Skin epidermis (tissue), 12 donors: Measurements from ENCODE around the gene EAF2.
"Not testable (repeated sequence)": the region's sequence is repeated elsewhere in the genome, so short reads cannot be mapped to it uniquely, and the experiment has no call there.

Experiments
- H3K27ac ChIP-seq, 21 experiments: fragments of 200-600 bp; sonication (generic) in 11 of 21; one replicate each; pipeline ENCODE4 v1.5.0; 2020; ENCODE audit warnings: mild to moderate bottlenecking in 3 of 21, inconsistent platforms in 2 of 21, moderate library complexity in 2 of 21
- H3K4me3 ChIP-seq, 7 experiments: fragments of 200-600 bp; sonication (generic) in 2 of 7; one replicate each; pipeline ENCODE4 v1.5.0; 2020; ENCODE audit warnings: inconsistent platforms in 2 of 7, mild to moderate bottlenecking in 2 of 7, moderate library complexity in 1 of 7

EAF2 gene

DNA sequence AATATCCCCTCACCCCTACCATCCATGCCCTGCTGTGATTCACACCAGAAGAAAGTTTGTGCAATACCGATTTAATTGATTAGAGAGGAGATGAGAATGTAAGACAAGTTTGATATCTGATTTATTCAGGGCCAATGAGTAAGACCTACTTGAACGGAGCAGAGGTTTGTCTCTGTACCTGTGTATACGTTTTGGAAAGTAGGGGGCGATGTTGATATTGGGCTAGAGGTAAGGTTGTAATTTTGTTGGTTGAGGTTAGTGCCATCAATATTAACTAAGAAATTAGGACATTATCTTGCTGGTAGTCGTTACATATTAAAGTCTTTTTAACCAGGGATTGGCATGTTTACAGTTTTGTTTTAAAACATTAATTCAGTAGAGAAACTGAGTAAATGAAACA, 20.5 kb downstream of the EAF2 start:
- no peak overlapping the region for H3K27ac ChIP-seq
- no peak overlapping the region for H3K4me3 ChIP-seq

DNA sequence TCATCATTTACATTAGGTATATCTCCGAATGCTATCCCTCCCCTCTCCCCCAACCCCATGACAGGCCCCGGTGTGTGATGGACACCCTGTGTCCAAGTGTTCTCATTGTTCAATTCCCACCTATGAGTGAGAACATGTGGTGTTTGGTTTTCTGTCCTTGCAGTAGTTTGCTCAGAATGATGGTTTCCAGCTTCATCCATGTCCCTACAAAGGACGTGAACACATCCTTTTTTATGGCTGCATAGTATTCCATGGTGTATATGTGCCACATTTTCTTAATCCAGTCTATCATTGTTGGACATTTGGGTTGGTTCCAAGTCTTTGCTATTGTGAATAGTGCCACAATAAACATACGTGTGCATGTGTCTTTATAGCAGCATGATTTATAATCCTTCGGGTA, 22.8 kb downstream of the EAF2 start:
- H3K27ac ChIP-seq: not testable (repeated sequence)

DNA sequence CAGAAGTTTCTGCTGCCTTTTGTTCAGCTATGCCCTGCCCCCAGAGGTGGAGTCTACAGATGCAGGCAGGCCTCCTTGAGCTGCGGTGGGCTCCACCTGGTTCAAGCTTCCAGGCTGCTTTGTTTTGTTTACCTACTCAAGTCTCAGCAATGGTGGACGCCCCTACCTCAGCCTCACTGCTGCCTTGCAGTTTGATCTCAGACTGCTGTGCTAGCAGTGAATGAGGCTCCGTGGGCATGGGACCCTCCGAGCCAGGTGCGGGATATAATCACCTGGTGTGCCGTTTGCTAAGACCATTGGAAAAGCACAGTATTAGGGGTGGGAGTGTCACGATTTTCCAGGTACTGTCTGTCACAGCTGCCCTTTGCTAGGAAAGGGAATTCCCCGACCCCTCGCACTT, 28.2 kb downstream of the EAF2 start:
- not testable (repeated sequence) for H3K4me3 ChIP-seq, H3K27ac ChIP-seq

More for the DNA sequence above, 22.8 kb downstream of the EAF2 start:
- H3K4me3 ChIP-seq: not testable (repeated sequence)

DNA sequence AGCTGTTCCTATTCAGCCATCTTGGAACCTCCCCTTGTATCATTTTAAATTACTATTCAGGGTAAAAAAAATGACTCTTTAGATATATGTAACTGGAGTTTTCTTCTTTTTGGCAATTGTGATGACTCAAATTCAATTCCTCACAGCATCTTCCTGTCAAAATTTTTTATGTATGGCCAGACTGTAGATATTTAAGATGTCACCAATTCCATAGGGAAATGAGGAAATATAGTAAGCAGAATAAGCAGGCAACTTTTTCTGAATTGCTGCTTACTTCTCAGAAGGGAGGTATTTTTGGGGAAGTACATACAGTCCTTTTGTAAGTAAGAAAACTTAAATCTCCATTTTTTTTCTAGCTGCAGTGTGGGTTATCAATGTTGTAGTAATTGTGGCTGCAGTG, 28.8 kb downstream of the EAF2 start:
- Histone ChIP-seq H3K27ac (no peak overlapping the region), H3K4me3 (no peak overlapping the region)

DNA sequence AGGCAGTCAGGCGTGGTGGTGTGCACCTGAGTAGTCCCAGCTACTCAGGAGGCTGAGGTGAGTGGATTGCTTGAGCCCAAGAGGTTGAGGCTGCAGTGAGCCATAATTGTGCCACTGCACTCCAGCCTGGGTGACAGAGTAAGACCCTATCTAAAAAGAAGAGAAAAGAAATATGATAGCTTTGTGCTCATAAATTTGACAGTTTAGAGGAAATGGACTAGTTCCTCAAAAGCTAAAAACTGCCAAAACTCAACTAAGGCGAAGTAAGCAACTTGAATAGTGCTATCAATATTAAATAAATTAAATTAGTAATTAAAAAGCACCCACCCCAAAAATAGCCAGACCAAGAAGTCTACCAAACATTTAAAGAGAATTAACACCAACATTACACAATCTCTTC, 34.7 kb downstream of the EAF2 start:
- Histone ChIP-seq H3K27ac (no peak overlapping the region), H3K4me3 (no peak overlapping the region)

DNA sequence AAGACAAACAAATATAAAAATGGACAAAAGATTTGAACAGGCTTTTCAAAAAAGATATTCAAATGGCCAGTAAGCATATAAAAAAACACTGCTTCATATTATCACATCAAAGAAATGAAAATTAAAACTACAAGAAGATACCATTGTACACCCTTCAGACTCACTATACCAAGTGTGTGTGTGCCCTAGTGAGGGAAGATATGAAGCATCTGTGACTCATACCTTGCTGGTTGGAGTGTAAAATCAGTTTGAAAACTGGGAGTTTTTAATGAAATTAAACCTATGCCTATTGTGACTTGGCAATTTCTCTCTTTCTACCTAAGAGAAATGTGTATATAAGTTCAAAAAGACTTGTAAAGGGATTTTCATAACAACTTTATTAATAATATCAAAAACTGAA, 35.7 kb downstream of the EAF2 start:
- Histone ChIP-seq H3K27ac (no peak overlapping the region), H3K4me3 (no peak overlapping the region)

DNA sequence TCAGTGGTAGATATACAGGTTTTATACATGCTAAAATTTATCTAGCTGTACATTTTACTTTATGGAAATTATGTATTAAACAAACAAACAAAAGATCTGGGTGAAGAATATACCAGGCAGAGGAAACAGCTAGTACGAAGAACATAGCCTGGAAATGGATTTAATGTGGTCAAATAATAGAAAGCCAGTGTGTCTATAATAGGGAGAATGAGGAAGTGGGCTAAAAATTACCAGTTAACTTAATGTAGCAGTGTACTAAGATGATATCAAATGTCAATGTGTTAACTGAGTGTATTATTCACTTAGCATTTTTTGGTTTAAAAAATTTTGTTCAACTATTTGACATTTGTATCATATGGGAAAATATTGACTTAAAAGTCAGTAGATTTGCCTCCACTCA, 36.4 kb downstream of the EAF2 start:
- Histone ChIP-seq H3K27ac (no peak overlapping the region), H3K4me3 (no peak overlapping the region)

DNA sequence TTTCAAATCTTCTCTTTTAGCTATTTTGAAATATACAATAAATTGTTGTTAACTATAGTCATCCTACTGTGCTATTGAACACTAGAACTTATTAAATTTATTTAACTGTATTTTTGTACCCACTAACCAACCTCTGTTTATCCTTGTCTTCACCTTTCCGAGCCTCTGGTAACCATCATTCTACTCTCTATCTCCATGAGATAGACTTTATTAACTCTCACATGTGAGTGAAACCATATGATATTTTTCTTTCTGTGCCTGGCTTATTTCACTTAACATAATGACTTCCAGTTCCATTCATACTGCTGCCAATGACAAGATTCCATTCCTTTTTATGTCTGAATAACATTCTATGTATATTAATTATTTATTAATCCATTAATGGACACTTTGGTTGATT, 43.4 kb downstream of the EAF2 start:
- no peak overlapping the region for H3K27ac ChIP-seq
- H3K4me3 ChIP-seq: no peak overlapping the region

DNA sequence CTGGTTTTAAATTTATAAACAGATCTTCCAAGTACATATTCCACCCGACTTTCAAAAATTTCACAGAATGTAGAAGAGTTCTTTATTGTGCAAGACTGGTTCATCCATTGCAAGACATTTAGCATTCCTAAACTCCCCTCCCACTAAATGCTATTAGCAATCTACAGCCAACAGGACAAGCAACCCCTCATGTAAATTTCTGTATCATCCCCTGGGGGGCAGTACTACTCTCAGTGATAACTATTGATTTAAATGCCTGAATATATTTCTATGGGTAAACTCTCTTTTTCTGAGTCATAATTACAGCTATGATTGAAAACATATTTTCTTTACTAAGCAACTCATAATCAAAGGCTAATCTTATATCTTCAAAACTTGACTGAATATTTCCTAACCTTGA, 48.5 kb downstream of the EAF2 start:
- no peak overlapping the region for H3K27ac ChIP-seq
- no peak overlapping the region for H3K4me3 ChIP-seq

DNA sequence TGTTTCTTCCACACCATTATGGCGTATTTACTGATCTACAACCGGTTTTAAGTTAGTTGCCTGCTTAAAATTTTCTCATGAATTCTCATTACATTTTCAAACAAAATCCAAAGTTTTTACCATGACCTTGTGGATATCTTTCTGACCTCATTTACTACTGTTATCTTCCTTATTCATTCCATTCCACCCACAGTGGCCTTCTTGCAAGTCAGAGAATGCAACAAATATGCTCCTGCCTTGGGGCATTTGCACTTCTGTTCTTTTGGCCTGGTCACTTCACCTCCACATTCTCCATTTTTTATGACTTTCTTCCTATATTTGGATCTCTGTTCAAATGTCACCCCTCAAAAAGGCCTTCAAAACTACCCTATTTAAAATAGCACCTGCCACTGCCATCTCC, 50.4 kb downstream of the EAF2 start:
- H3K27ac ChIP-seq: no peak overlapping the region
- H3K4me3 ChIP-seq: no peak overlapping the region

DNA sequence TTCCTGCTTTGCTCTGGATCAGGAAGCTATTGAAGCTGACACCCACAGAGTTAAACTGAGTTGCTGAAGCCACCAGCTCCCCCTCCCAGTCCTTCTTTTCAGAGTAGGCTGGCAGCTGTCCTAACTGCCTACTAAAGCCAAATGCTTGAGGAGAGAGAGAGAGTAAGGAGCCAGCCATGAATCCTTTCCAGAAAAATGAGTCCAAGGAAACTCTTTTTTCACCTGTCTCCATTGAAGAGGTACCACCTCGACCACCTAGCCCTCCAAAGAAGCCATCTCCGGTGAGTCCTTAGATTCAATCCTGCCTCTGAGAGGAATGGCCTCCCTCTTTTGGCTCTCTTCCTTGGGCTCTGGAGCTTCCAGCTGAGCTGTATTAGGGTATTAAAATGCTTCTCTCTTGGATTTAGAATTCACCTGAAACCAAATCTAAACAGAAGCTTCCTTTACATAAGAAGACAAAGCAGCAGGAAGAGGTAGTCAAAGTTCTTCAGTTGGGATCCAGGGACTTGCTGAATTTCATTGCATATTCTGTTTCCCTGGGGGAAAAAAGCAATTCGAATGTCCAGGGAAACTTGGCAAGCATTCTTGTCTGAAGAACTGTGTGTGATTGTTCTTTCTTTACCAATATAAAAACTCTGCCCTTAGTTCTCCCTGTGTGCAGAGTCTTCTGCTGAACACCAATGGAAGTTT, 59.4 kb downstream of the EAF2 start, which contains the start of gene SLC15A2:
TSS of gene SLC15A2 (plus strand) at position 101 of the 690 bp plus-strand sequence. CDS start at position 177, 76 bp downstream.
- Histone ChIP-seq H3K27ac (peak within 1 kb of the TSS in 2 of 21 experiments; percentile 14 to 17), H3K4me3 (no peak within 1 kb of the TSS)

DNA sequence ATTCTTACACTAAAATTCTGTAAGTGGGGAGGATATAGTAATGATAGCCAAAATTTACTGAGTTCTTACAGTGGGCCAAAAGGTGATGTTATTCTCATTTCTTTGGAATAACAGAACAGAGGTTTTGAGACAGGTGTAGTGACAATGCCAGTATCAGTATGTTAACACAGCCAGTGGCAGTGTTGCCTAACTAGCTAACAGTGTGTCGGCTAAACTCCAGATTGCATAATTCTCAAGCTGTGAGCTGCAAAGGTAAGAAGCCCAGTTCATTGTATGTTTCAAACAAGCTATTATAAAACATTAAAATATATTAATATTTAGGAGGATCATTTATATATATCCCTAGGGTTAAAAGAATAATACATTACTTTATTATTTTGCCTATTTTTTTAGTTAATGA, 60.1 kb downstream of the EAF2 start:
- Histone ChIP-seq H3K4me3 (no peak overlapping the region), H3K27ac (no peak overlapping the region)

DNA sequence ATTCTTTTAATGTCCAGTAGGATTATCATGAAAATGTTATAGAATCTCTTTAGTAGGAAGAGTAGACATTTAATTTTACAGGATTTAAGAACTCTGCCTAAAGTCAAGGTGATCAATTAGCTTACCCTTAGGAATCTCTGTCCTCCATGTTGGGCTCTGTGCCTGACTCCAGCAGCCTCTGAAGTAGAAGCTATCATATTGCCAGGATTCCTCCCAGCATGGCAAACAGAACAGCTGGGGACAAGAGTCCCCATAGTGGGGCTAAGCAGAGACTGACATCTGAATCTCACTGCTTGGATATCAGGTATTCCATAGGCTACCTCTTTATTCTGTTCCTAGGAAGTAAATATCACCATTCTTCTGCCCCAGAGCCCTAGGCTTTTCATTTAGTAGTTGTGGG, 60.7 kb downstream of the EAF2 start:
- Histone ChIP-seq H3K4me3 (no peak overlapping the region), H3K27ac (no peak overlapping the region)

DNA sequence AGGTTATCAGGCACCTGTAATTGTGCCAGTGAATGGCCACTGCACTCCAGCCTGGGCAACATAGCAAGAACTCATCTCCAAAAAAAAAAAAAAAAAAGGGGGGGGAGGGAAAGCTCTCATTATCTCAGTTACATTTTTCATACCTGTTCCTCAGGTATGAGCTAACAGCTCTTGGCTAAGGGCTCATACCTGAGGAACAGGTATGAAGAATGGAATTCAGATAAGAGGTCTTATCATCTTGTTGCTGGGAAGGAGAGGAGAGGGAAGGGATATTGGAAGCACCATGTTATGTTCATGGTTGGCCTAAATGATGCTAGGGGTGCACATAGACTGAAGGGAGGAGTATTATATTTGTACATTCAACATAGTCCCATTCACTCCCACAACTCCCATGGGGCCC, 61.8 kb downstream of the EAF2 start:
- H3K4me3 ChIP-seq: no peak overlapping the region

DNA sequence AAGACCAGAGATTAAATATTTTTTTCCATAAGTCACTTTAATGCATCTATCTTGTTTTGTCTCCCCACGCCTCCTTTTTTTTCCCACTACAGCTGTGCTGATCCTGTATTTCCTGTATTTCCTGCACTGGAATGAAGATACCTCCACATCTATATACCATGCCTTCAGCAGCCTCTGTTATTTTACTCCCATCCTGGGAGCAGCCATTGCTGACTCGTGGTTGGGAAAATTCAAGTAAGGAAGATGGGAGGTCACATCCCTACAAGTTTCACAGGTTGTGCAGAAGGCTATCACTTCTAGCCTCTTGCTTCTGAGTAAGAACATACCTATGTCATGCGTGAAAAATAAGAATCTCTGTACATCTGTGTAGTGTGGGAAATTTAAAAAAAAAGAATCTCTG, 62.3 kb downstream of the EAF2 start:
- Histone ChIP-seq H3K4me3 (no peak overlapping the region), H3K27ac (no peak overlapping the region)

More for the DNA sequence above, 61.8 kb downstream of the EAF2 start:
- no peak overlapping the region for H3K27ac ChIP-seq

DNA sequence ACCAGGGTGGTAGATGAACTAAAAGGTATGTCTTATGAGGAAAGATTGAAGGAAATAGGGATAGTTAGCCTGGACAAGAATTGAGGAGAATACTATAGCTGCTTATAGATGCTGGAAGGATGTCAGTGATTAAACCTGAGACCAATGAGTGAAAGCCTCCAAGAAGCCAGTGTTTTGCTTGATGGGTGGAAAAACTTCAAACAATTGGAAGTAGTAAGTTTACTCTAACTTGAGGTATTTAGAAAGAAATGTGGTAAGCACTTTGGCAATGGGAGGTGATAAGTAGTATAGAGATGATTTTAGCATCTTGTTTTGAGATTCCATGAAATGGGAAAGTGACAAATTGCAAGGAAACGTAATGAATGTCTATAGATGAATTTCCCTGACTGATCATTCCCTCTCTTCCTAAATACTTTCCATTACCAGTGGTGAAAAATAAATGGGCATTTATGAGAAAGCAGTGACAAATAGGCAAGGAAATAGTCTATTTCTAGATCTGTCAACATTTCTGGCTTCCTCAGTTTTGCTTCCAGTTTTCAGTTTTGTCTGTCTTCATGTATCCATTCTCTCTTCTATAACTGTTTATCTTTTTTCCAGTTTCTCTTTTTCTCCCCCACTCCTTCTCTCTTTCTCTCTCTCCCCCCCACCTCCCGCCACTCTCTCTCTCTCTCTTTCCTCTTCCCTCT, 78.4 kb downstream of the EAF2 start:
- no peak overlapping the region for H3K4me3 ChIP-seq
- H3K27ac ChIP-seq: peak overlapping the region in 1 of 21 experiments; percentile 0

DNA sequence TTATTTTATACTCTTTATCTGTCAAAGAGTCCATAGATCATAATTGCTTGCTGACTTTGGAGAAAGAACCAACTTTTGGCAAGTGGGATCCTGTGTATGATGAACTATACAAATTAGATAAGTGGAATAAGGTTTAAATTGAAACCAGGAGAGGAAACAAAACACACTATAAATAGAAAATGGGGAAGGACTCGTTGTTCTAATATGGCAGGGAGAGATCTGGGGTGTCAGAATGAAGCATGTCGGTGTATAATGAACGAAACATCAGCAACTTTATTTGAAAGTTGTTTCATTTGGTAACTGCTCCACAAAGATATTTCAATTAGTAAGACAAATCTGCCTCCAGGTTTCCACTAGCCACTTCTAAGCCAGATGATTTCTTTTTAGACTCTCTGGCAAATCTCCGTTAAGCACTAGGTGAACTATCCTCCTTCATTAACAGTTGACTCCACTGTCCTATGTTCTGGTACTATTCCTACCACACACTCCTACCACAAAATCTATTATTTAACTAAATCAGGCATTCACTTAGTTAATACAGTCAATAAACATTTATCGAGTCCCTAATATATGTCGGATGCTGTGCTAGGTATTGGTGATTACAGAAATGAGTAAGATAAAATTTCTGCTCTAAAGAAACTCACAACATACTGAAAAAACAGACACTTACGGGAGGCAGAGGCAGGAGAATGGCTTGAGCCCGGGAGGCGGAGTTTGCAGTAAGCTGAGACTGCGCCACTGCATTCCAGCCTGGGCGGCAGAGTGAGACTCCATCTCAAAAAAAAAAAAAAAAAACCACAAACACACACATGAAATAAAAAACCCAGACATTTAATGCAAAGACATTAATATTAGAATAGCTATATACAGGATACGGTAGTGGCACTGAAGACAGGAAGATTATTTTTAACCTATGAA, 79.3 kb downstream of the EAF2 start:
- Histone ChIP-seq H3K27ac (no peak overlapping the region), H3K4me3 (no peak overlapping the region)

DNA sequence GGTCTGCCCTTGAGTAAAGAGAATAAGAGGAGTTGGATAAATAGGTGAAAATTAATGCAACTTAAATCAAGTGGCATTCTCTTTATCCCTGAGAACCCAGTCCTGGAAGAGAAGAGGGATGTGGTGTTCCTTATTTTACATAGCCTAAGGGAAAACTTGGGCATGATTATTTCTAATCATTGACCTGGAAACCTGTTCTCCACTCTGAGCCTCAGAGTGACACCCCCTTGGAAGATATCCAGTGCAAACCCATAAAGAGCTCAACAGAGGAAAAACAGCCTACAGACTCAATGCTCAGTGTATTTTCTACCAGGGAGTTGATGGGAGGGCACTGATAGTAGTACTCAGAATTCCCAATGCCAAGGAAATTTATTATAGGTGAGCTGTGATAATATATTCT, 81.2 kb downstream of the EAF2 start:
- Histone ChIP-seq H3K4me3 (no peak overlapping the region), H3K27ac (no peak overlapping the region)

DNA sequence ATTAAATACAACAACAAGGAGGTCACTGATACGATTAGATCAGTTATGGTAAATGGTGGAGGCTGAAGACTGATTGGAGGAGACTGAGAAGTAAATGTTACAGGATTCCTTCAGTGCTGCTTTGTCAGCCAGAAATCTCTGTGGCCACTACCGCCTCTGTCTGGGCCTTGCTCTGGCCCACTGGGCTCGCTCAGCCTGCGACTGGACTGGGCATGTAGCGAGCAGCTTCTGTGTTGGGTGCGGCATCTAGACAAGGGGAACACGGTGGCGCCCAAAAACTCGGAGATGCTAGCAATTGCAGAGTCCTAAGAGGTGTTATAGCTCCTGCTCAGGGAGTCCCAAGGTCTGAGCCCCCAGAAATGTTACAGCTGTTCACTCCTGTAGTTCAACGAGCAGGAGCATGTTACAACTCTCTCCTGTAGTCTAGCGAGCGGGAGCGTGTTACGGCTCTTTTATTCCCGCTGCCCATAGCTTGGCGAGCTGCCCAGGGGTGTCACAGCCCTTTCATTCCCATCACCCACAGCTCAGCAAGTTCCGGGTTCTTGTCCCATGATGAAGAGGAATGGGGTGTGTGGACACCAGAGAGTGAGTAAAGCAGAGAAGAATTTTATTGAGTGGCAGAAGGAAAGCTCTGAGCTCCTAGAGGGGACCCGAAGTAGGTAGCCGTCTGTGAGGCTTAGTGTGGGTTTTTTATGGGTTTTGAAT, 83.9 kb downstream of the EAF2 start:
- Histone ChIP-seq H3K27ac (no peak overlapping the region), H3K4me3 (no peak overlapping the region)

DNA sequence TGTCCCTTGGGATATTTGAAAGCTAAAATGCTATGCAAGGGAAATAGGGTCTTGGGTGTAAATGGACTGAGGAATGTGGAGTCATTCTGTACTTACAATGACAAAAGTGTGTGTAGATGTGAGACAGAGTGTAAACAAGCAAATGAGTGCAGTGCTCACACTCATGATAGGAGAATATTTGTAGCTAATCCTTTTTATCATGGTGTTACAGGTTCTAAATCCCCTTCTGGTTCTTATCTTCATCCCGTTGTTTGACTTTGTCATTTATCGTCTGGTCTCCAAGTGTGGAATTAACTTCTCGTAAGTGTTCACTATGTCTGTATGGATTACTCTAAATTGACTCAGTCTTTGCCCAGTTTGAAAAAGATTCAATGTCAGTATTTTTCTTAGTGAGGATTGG, 89.7 kb downstream of the EAF2 start:
- no peak overlapping the region for H3K27ac ChIP-seq

More for the DNA sequence above, 89.7 kb downstream of the EAF2 start:
- no peak overlapping the region for H3K4me3 ChIP-seq
